Glutamatergic neuron (in vitro differentiated cells): Measurements from ENCODE around the gene BHLHE41. TPM values are rescaled to one million over a fixed set of nuclear protein-coding genes. Genes with fewer than 3 reads are reported as not detected.

Experiments used
- DNase-seq: peaks from one replicate; pipeline ENCODE4 v3.0.0; 2022
- H3K27ac Mint-ChIP-seq: one replicate; pipeline ENCODE4 v1.8.0; 2020; ENCODE audit warnings: mild to moderate bottlenecking, mixed read lengths, inconsistent platforms; ENCODE audit not compliant: unreplicated experiment
- H3K27me3 Mint-ChIP-seq: one replicate; pipeline ENCODE4 v1.8.0; 2020; ENCODE audit warnings: mild to moderate bottlenecking, moderate library complexity, mixed read lengths, inconsistent platforms; ENCODE audit not compliant: unreplicated experiment
- H3K36me3 Mint-ChIP-seq: one replicate; pipeline ENCODE4 v1.8.0; 2020; ENCODE audit warnings: mild to moderate bottlenecking, mixed read lengths, inconsistent platforms; ENCODE audit not compliant: unreplicated experiment
- H3K4me1 Mint-ChIP-seq: one replicate; pipeline ENCODE4 v1.8.0; 2020; ENCODE audit warnings: mild to moderate bottlenecking, low read depth, mixed read lengths, inconsistent platforms; ENCODE audit not compliant: unreplicated experiment
- H3K4me3 Mint-ChIP-seq: one replicate; pipeline ENCODE4 v1.8.0; 2020; ENCODE audit warnings: mild to moderate bottlenecking, mixed read lengths, inconsistent platforms; ENCODE audit not compliant: unreplicated experiment
- H3K9me3 Mint-ChIP-seq: one replicate; pipeline ENCODE4 v1.8.0; 2020; ENCODE audit warnings: mild to moderate bottlenecking, moderate library complexity, mixed read lengths, inconsistent platforms; ENCODE audit not compliant: unreplicated experiment
- total RNA-seq: library from RNA; stranded (reverse); fragmentation: NEBNext Ultra II Directional; extraction: Animal tissue kit (Norgen Biotek cat#: 25700); gene quantifications from one replicate; pipeline ENCODE4 v1.2.1, GENCODE V29; 2021; ENCODE audit not compliant: unreplicated experiment
- TF ChIP-seq, protein P1 (sequence below): fragments of 200-600 bp; sonication (generic); IDR thresholded peaks from one replicate; pipeline ENCODE4 v1.5.0; 2021; ENCODE audit not compliant: partially characterized antibody, unreplicated experiment

The BHLHE41 gene
- total RNA-seq, 1 donor from 2014 or later, result 3.6 TPM

DNA sequence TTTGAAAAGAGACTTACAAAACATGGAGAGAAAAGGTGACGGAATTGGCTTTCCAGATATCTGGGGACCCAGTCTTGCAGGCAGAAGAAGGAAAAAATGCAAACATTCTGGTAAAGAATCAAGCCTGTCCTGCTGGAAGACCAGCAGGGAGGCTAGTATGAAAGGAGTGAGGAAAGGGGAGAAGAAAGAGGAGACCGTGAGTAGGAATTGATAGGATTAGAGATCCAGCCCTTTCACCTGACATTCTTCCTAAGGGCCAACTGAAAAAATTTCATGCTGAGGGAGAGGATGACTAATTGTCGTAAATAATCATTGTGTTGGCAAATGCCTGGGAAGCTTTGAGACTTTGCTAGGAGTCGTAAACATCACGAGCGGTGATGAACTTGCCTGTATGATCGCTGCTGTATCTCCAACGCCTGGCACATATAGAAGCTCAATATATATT is 12.1 kb downstream of the BHLHE41 start:
- Mint-ChIP-seq H3K4me1 (peaks cover 27% of the 10 kb centered on the region), H3K9me3 (peaks cover 2% of the 10 kb centered on the region), H3K4me3 (peak overlapping the region; percentile 93), H3K36me3 (no peaks in the 10 kb centered on the region), H3K27ac (no peak overlapping the region), H3K27me3 (peaks cover 4% of the 10 kb centered on the region)
- TF ChIP-seq, protein P1, sequence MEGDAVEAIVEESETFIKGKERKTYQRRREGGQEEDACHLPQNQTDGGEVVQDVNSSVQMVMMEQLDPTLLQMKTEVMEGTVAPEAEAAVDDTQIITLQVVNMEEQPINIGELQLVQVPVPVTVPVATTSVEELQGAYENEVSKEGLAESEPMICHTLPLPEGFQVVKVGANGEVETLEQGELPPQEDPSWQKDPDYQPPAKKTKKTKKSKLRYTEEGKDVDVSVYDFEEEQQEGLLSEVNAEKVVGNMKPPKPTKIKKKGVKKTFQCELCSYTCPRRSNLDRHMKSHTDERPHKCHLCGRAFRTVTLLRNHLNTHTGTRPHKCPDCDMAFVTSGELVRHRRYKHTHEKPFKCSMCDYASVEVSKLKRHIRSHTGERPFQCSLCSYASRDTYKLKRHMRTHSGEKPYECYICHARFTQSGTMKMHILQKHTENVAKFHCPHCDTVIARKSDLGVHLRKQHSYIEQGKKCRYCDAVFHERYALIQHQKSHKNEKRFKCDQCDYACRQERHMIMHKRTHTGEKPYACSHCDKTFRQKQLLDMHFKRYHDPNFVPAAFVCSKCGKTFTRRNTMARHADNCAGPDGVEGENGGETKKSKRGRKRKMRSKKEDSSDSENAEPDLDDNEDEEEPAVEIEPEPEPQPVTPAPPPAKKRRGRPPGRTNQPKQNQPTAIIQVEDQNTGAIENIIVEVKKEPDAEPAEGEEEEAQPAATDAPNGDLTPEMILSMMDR, result no peak
- DNase-seq, result no peak

DNA sequence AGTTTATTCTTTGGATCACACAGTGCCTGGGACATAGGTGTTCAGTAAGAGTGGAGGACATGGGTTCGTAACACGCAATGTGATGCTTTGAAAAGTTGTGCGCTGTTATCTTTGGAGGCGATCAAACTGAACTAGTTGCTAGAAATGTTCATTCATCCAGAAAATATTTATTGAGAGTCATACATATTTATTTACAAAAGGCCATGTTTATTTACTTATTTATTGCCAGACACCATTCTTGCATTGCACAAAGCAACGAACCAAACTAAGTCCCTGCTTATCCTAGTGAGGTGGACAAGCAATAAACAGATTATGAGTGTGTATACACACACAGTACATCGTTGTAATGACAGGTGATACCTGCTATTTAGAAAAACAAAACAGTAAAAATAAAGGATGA is 12.6 kb downstream of the BHLHE41 start:
- no peak overlapping the region for H3K27ac Mint-ChIP-seq
- H3K27me3 Mint-ChIP-seq, result peaks cover 4% of the 10 kb centered on the region
- no peaks in the 10 kb centered on the region for H3K36me3 Mint-ChIP-seq
- H3K9me3 Mint-ChIP-seq, result peaks cover 2% of the 10 kb centered on the region
- peaks cover 24% of the 10 kb centered on the region for H3K4me1 Mint-ChIP-seq
- TF ChIP-seq, protein P1, result no peak
- H3K4me3 Mint-ChIP-seq, result peak overlapping the region; percentile 55
- DNase-seq, result no peak

DNA sequence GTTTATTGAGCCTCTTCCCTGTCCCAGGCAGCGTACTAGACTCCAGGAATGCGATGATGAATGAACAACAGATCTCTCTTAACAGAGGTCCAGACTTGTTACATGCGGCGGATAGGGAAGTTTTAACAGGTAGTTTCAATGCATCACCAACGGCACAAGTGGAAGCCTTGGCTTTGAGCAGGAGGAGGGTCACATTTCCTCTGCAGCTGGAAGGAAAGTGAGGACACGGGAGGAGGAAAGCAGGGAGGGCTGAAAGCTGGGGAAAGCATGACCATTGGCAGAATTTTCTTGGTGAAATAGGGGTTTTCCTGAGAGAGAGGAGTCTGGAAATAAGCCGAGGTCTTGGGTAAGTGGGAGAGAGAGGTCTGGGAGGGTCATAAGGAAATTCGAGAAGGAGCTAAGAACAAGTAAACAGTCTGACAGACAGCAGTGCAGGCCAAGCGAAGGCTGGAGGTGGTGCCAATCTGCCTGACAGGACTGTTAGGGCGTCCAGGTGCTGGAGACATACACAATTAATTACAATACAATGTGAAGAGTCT is 15.4 kb downstream of the BHLHE41 start:
- peaks cover 2% of the 10 kb centered on the region for H3K9me3 Mint-ChIP-seq
- no peaks in the 10 kb centered on the region for H3K36me3 Mint-ChIP-seq
- no peak for DNase-seq
- no peak overlapping the region for H3K4me3 Mint-ChIP-seq
- H3K27ac Mint-ChIP-seq, result no peak overlapping the region
- TF ChIP-seq, protein P1, result no peak
- H3K4me1 Mint-ChIP-seq, result peaks cover 12% of the 10 kb centered on the region
- H3K27me3 Mint-ChIP-seq, result peaks cover 4% of the 10 kb centered on the region

DNA sequence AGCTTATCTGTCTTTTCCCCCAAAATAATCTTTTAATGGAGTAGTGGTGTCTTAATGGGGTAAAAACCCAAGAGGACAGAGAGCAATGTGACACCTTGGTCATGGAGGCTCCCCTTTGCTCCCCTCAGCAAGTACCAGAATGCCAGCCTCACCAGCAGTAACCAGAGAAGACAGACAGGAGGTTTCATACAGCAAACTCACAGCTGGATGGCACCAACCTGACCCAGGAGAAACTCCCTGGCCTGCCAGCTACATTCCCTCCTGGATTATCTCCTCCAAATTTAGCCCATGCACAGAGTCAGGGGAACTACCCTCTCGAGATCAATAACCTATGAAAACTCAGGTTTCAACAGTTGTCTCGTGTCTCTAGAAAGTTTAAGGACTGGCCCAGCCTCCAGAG is 15.9 kb downstream of the BHLHE41 start:
- no peak overlapping the region for H3K4me3 Mint-ChIP-seq
- DNase-seq, result no peak
- H3K36me3 Mint-ChIP-seq, result no peaks in the 10 kb centered on the region
- H3K27ac Mint-ChIP-seq, result no peak overlapping the region
- H3K9me3 Mint-ChIP-seq, result peaks cover 2% of the 10 kb centered on the region
- H3K4me1 Mint-ChIP-seq, result peaks cover 12% of the 10 kb centered on the region
- TF ChIP-seq, protein P1, result no peak
- H3K27me3 Mint-ChIP-seq, result peaks cover 4% of the 10 kb centered on the region

DNA sequence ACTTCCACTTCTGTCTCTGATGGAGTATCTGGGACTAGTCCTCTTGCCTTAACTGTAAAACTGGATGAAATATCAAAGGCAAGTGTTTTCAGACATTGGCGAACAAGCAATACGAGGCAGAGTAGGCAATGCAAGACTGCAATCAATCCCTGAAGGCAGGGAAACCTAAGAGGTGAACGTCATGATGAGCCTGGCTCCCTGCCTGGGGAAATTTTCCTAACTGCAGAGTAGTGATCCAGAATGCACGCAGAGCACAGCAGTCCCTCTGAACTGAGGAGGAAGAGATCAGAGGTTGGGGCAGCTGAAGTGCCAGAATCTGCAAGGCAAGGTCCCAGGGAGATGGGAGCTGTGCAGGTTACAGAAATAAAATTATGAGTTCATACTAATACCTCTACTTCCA is 18.5 kb downstream of the BHLHE41 start:
- Mint-ChIP-seq H3K9me3 (peaks cover 2% of the 10 kb centered on the region), H3K4me1 (no peaks in the 10 kb centered on the region), H3K4me3 (no peak overlapping the region), H3K36me3 (no peaks in the 10 kb centered on the region), H3K27ac (no peak overlapping the region), H3K27me3 (peaks cover 4% of the 10 kb centered on the region)
- DNase-seq, result no peak
- TF ChIP-seq, protein P1, result no peak
